IMR-90 (cell line): ENCODE data around the gene NRIP3. TPM values are rescaled to one million over a fixed set of nuclear protein-coding genes. Genes with fewer than 3 reads are reported as not detected.

Experiments
- ATAC-seq: fragments of 200-7000 bp; cut with Tn5 transposase; 2 replicates; pipeline ENCODE4 v1.9.1; 2020; ENCODE audit warnings: low read depth, mild to moderate bottlenecking, moderate library complexity
- BruUV-seq: library from RNA; stranded (reverse); fragments of 400-500 nt; replicated peaks from 2 replicates; lab custom pipeline; 2021; lab: Mats Ljungman, UMichigan
- CTCF ChIA-PET: fragments of 300-600 bp; formaldehyde crosslinking; extraction: SDS; loops from one replicate; lab custom pipeline; 2021; ENCODE audit warnings: antibody characterized with exemption; lab: Yijun Ruan, JAX
- POLR2A ChIA-PET: fragments of 300-600 bp; sonication (Branson Sonifier 250); formaldehyde crosslinking; loops from one replicate; lab custom pipeline; 2022; ENCODE audit warnings: antibody characterized with exemption; ENCODE audit not compliant: unreplicated experiment; lab: Charles Lee
- DNase-seq: peaks from one replicate; pipeline ENCODE4 v3.0.0; 2013
- H2AFZ ChIP-seq: replicated peaks from 2 replicates; pipeline ENCODE3; 2013; ENCODE audit warnings: low read length, mild to moderate bottlenecking; ENCODE audit not compliant: poor library complexity
- H2AK5ac ChIP-seq: 2 replicates; pipeline ENCODE4 v1.6.1; 2013; ENCODE audit warnings: low read depth, low read length, inconsistent platforms
- H2AK9ac ChIP-seq: replicated peaks from 2 replicates; pipeline ENCODE3; 2013; ENCODE audit warnings: mild to moderate bottlenecking, low read depth, low read length, moderate library complexity; ENCODE audit not compliant: poor library complexity
- H2BK120ac ChIP-seq: 2 replicates; pipeline ENCODE4 v1.6.1; 2013; ENCODE audit warnings: low read depth, low read length, inconsistent platforms
- H2BK15ac ChIP-seq: 3 replicates; pipeline ENCODE4 v1.6.1; 2013; ENCODE audit warnings: low read depth, low read length, inconsistent platforms
- H2BK20ac ChIP-seq: 2 replicates; pipeline ENCODE4 v1.6.1; 2013; ENCODE audit warnings: low read depth, mild to moderate bottlenecking, inconsistent platforms, low read length, moderate library complexity
- H2BK5ac ChIP-seq: 2 replicates; pipeline ENCODE4 v1.6.1; 2013; ENCODE audit warnings: mild to moderate bottlenecking, low read depth, low read length, inconsistent platforms; ENCODE audit not compliant: poor library complexity, severe bottlenecking
- H3K14ac ChIP-seq: replicated peaks from 2 replicates; pipeline ENCODE4 v1.6.1; 2013; ENCODE audit warnings: low read depth, low read length, inconsistent platforms
- H3K18ac ChIP-seq: 2 replicates; pipeline ENCODE4 v1.6.1; 2013; ENCODE audit warnings: low read depth, low read length, control low read depth
- H3K23ac ChIP-seq: 2 replicates; pipeline ENCODE4 v1.6.1; 2013; ENCODE audit warnings: low read depth, low read length, inconsistent platforms
- H3K27ac ChIP-seq: 2 replicates; pipeline ENCODE4 v1.5.1; 2013; ENCODE audit warnings: mild to moderate bottlenecking, control low read depth, low read length; ENCODE audit not compliant: insufficient read depth
- H3K27me3 ChIP-seq: 2 replicates; pipeline ENCODE4 v1.6.1; 2013; ENCODE audit warnings: low read length; ENCODE audit not compliant: control insufficient read depth, insufficient read depth
- H3K36me3 ChIP-seq: 2 replicates; pipeline ENCODE4 v1.6.1; 2013; ENCODE audit warnings: low read length, mixed read lengths; ENCODE audit not compliant: control insufficient read depth, insufficient read depth
- H3K4ac ChIP-seq: 2 replicates; pipeline ENCODE4 v1.6.1; 2013; ENCODE audit warnings: low read depth, low read length, inconsistent platforms
- H3K4me1 ChIP-seq: 2 replicates; pipeline ENCODE4 v1.6.1; 2013; ENCODE audit warnings: low read length, mixed read lengths; ENCODE audit not compliant: control insufficient read depth, insufficient read depth
- H3K4me2 ChIP-seq: 2 replicates; pipeline ENCODE4 v1.6.1; 2013; ENCODE audit warnings: low read depth, mild to moderate bottlenecking, control low read depth, low read length, moderate library complexity
- H3K4me3 ChIP-seq: 2 replicates; pipeline ENCODE4 v1.5.1; 2013; ENCODE audit warnings: low read depth, mild to moderate bottlenecking, control low read depth, low read length, moderate library complexity; ENCODE audit not compliant: insufficient read depth
- H3K56ac ChIP-seq: 2 replicates; pipeline ENCODE4 v1.6.1; 2013; ENCODE audit warnings: low read length, inconsistent platforms; ENCODE audit not compliant: insufficient read depth; ENCODE audit errors: extremely low read depth
- H3K79me1 ChIP-seq, 2 experiments: 2 replicates each; pipeline ENCODE4 v1.6.1; 2013; ENCODE audit warnings: low read length in 2 of 2, inconsistent platforms in 1 of 2, low read depth in 1 of 2
- H3K9ac ChIP-seq: 2 replicates; pipeline ENCODE4 v1.6.1; 2013; ENCODE audit warnings: low read depth, low read length, control low read depth
- H3K9me1 ChIP-seq: 2 replicates; pipeline ENCODE4 v1.6.1; 2013; ENCODE audit warnings: low read length, inconsistent platforms; ENCODE audit not compliant: insufficient read depth
- H3K9me3 ChIP-seq: 2 replicates; pipeline ENCODE4 v1.6.1; 2013; ENCODE audit warnings: low read length; ENCODE audit not compliant: control insufficient read depth, insufficient read depth
- H4K20me1 ChIP-seq: 2 replicates; pipeline ENCODE4 v1.6.1; 2013; ENCODE audit warnings: low read length, inconsistent platforms; ENCODE audit not compliant: insufficient read depth
- H4K5ac ChIP-seq: 2 replicates; pipeline ENCODE4 v1.6.1; 2013; ENCODE audit warnings: mild to moderate bottlenecking, low read depth, low read length, control low read depth
- H4K8ac ChIP-seq, 2 experiments: 2 replicates each; pipeline ENCODE4 v1.6.1; 2013; ENCODE audit warnings: low read depth in 2 of 2, low read length in 2 of 2, control low read depth in 1 of 2, inconsistent platforms in 1 of 2
- H4K91ac ChIP-seq: 2 replicates; pipeline ENCODE4 v1.6.1; 2013; ENCODE audit warnings: low read depth, low read length, inconsistent platforms; ENCODE audit not compliant: insufficient read depth
- CHD1 ChIP-seq: IDR thresholded peaks from 2 replicates; pipeline ENCODE4 v1.6.1; 2012; ENCODE audit warnings: low read depth, low read length, improper control_type of control experiment
- MXI1 ChIP-seq: IDR thresholded peaks from 2 replicates; pipeline ENCODE4 v1.6.1; 2012; ENCODE audit warnings: low read depth, mild to moderate bottlenecking, low read length, moderate library complexity, borderline replicate concordance
- RFX5 ChIP-seq: IDR thresholded peaks from 2 replicates; pipeline ENCODE4 v1.8.0; 2012; ENCODE audit warnings: low read depth, mild to moderate bottlenecking, low read length, moderate library complexity
- WGBS, 2 experiments: methylation state at CpG; one replicate each; pipeline versions ENCODE4 v1.1.5 to v1.1.7; 2013; ENCODE audit warnings: missing lambda C conversion rate in 2 of 2; ENCODE audit not compliant: insufficient read length in 1 of 2; ENCODE audit errors: extremely low coverage in 2 of 2; 5-methylcytosine and 5-hydroxymethylcytosine counted together
- dilution Hi-C: fragments of 300-500 bp; cut with HindIII; formaldehyde crosslinking; loops from one replicate; pipeline ENCODE4 v1.14.3; 2018; ENCODE audit warnings: low sequenced_read_pairs; ENCODE audit not compliant: unreplicated experiment
- in situ Hi-C: fragments of 300-500 bp; cut with MboI; formaldehyde crosslinking; loops from 3 replicates; pipeline ENCODE4 v1.14.3; 2019; ENCODE audit warnings: low sequenced_read_pairs, inconsistent platforms, mixed read lengths
- intact Hi-C: fragments of 100-400 bp; cut with micrococcal nuclease; formaldehyde crosslinking; loops from 2 replicates; pipeline ENCODE4 v1.10.0; 2022
- polyA plus RNA-seq, 3 experiments: library from polyadenylated mRNA; depleted of rRNA; stranded (reverse); fragments of >200 nt; gene quantifications; 2 replicates each; pipeline ENCODE4 v1.2.3, GENCODE V29; 2012; ENCODE audit warnings: low replicate concordance in 1 of 3
- total RNA-seq: library from RNA; depleted of rRNA; stranded (reverse); fragments of >200 nt; gene quantifications from 2 replicates; pipeline ENCODE4 v1.2.3, GENCODE V29; 2012

The NRIP3 gene
- total and polyA plus RNA-seq, 2 of the 4 experiments (the other 2 are of a cell fraction) = 11.5 to 43.6 TPM

DNA sequence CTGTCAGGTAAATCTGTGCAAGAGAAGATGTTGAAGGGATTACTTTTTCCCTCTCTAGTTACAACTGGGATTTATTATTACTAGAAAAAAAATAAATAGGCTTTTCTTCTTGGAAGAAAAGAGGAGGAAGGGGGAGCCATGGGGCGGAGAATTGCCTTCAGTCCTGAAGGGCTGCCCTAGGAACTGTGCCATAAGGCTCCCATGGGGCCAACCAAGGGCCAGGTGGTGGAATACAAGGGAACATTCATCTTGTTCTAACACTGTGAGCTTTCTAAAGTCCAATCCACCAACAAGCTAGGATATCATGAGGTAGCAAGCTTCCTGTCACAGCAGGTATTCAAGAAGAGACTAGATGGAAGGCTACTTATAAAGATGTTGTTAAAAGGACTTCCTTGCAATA lies 24.8 kb upstream of the NRIP3 start:
- Histone ChIP-seq H3K9ac (no peak overlapping the region), H2AFZ (no peak overlapping the region), H3K4me2 (no peak overlapping the region), H2BK120ac (no peak overlapping the region), H2BK20ac (no peak overlapping the region), H3K4me1 (no peaks in the 10 kb centered on the region), H3K56ac (no peak overlapping the region), H2BK15ac (no peak overlapping the region), H2AK5ac (no peak overlapping the region), H3K79me1 (no peaks in the 10 kb centered on the region), H2BK5ac (no peak overlapping the region), H3K4ac (no peak overlapping the region), H3K14ac (no peak overlapping the region), H3K4me3 (no peak overlapping the region), H3K18ac (no peak overlapping the region), H3K23ac (no peak overlapping the region), H3K27me3 (no peaks in the 10 kb centered on the region), H3K27ac (no peak overlapping the region), H4K8ac (no peak overlapping the region), H4K5ac (no peak overlapping the region), H3K9me3 (no peaks in the 10 kb centered on the region), H2AK9ac (no peak overlapping the region), H4K91ac (no peak overlapping the region), H3K36me3 (no peaks in the 10 kb centered on the region), H3K9me1 (peaks cover 5% of the 10 kb centered on the region), H4K20me1 (no peaks in the 10 kb centered on the region)
- POLR2A ChIA-PET = no interaction called here
- DNase-seq (no peak), ATAC-seq (no peak)
- in situ Hi-C loops = no loop called here
- intact Hi-C loops = loop anchor here (5.0 kb wide), 1 partner anchor 49 kb away; no protein-coding TSS in a partner anchor
- dilution Hi-C loops = no loop called here
- WGBS, 2 experiments = no CpG with 5 or more reads among the region's 1 CpG
- TF ChIP-seq MXI1 = no peak
- TF ChIP-seq CHD1 = no peak
- no peak for TF ChIP-seq RFX5
- CTCF ChIA-PET = interaction anchor here (0.8 kb wide), 1 partner anchor 109 kb away, joined by 3 read pairs; no protein-coding TSS in a partner anchor
- BruUV-seq = no TSS peak
